GM10266 (cell line): ENCODE measurements around the gene SETD1B.
"Not testable (repeated sequence)": the region's sequence is repeated elsewhere in the genome, so short reads cannot be mapped to it uniquely, and the experiment has no call there.

Source experiments
- DNase-seq: peaks from one replicate; pipeline ENCODE4 v3.0.0; 2012; ENCODE audit errors: extremely low spot score
- TF ChIP-seq, protein P1 (sequence below): IDR thresholded peaks from 2 replicates; pipeline ENCODE4 v1.5.1; 2012; ENCODE audit warnings: mild to moderate bottlenecking, low read depth; ENCODE audit not compliant: control insufficient read depth, insufficient read depth; ENCODE audit errors: missing control alignments

SETD1B gene

DNA sequence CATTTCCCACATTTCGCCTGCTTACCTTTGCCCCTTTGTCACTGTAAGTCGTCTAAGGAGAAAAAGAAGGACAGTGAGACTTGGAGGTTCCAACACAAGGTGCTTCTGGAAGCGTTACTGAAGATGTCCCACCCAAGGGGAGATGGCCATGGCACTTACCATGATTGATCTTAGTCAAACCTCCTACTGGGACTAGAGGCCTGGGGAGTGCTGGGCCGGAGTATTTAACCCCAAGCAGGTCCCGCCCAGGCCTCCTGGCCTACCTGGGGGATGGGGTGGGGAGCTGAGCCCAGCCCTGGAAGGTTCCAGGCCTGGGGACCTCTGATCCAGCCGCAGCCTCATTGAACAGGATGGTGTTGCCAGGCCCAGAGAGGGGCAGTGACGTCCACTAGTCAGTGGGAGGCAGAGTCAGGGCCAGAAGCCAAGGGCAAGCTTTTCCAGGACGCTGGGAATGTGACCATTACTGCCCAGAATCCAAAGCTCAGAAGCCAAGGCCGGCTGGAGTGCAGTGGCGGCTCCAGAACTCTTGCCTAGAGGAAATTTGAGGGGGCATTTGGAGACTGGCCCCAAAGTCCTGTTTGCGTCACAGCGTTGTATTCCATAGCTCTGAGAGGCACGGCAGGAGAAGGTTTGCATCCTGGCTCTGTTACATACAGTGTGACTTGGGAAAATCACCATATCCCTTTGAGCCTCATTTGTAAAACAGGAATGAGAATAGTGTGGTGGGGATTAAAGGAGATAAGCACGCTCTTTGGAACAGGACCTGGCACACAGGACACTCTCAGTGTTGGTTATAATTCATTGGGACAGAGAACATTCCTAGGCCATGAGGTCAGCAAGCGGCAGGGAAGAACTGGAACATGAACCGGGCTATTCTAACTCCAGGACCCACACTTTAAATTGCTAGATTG, 55.1 kb downstream of the SETD1B start, which contains the start of gene HPD:
HPD (minus strand) TSS at position 198 of the 911 bp plus-strand sequence; CDS start at position 162, 36 bp downstream.
- TF ChIP-seq, protein P1, sequence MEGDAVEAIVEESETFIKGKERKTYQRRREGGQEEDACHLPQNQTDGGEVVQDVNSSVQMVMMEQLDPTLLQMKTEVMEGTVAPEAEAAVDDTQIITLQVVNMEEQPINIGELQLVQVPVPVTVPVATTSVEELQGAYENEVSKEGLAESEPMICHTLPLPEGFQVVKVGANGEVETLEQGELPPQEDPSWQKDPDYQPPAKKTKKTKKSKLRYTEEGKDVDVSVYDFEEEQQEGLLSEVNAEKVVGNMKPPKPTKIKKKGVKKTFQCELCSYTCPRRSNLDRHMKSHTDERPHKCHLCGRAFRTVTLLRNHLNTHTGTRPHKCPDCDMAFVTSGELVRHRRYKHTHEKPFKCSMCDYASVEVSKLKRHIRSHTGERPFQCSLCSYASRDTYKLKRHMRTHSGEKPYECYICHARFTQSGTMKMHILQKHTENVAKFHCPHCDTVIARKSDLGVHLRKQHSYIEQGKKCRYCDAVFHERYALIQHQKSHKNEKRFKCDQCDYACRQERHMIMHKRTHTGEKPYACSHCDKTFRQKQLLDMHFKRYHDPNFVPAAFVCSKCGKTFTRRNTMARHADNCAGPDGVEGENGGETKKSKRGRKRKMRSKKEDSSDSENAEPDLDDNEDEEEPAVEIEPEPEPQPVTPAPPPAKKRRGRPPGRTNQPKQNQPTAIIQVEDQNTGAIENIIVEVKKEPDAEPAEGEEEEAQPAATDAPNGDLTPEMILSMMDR = no peak
- DNase-seq = no peak

DNA sequence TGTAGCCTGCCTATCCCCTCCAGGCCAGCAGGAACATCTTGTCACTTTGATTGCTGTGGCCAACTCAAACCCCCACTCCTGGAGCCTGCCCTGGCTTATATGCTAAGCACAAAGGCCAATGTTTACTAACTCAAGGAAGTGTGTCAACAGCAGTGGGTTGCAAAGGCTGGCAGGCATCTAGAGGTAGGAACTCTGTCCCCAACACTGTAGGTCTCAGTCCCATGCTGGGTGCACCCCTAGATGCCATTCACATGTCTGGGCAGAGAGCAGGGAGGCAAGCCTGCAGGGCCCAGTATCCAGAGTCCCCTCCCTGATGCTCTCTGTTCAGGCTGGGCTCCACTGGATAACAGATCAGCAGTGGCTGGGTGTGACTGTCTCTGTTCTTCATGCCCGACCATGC, 56.4 kb downstream of the SETD1B start:
- DNase-seq = no peak
- TF ChIP-seq, protein P1 = no peak

DNA sequence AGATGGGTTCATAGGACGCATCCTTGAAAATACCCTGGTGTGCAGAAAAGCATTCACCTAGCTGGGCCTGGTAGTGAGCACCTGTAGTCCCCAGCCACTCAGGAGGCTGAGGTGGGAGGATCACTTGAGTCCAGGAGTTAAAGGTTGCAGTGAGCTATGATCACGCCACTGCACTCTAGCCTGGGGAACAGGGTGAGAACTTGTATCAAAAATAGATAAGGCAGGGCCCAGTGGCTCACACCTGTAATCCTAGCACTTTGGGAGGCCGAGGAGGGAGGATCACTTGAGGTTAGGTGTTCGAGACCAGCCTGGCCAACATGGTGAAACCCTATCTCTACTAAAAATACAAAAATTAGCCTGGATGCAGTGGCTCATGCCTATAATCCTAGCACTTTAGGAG, 56.9 kb downstream of the SETD1B start:
- not testable (repeated sequence) for DNase-seq

DNA sequence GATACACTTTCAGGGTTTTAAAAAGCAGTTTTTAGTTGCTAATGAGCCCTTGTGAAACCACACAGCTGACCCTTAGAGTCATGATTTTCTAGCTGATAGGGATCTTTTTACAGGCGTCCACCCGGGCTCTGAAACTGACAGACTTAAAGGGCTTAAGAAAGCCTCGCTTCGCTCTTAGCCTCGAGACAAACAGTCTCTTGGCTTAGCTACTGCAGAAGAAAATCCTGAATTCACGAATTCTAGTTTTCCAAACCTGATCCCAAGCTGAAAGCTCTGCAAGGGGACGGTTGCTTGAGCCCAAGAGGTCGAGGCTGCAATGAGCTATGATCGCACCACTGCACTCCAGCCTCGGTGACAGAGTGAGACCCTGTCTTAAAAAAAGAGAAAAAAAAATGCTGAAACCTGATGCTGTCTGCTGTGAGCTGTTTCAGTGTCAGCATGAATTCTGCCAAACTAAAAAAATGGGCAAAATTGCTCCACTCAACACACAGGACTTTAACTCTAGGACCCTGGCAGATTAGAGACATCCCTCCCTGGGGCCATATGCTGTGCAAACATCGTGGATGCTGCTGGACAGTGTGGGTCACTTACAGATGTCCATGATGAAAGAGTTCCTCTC, 57.9 kb downstream of the SETD1B start:
- no peak for DNase-seq
- TF ChIP-seq, protein P1 = no peak

DNA sequence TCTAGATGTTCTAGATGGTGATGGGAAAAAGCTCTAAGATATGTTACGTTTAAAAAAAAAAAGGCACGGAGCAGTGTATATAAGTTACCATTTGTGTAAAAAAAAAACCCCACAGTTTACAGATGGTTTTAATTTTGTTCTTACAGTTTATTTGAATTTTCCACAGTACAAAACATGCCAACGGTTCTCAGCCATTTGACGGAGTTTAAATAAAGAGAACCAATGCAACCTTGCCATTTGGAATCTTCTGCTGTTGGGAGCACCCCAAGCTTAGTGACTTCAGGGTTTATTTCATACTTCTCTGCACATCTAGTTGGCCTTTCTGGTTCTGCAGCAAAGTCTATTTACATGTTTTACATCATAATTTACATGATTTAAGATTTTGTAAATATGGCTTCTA, 62.5 kb downstream of the SETD1B start:
- no peak for DNase-seq
- TF ChIP-seq, protein P1 = no peak

DNA sequence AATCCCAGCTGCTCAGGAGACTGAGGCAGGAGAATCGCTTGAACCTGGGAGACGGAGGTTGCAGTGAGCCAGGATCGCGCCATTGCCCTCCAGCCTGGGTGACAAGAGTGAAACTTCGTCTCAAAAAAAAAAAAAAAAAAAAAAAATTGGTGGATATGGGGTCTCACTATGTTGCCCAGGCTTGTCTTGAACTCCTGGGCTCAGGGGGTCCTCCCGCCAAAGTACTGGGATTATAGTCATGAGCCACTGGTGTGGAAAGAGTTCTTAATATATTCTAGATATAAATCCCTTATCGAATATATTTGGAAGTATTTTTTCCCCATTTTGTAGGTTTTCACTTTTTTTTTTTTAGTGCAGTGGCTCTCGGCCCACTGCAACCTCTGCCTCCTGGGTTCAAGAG, 65.4 kb downstream of the SETD1B start:
- not testable (repeated sequence) for DNase-seq

DNA sequence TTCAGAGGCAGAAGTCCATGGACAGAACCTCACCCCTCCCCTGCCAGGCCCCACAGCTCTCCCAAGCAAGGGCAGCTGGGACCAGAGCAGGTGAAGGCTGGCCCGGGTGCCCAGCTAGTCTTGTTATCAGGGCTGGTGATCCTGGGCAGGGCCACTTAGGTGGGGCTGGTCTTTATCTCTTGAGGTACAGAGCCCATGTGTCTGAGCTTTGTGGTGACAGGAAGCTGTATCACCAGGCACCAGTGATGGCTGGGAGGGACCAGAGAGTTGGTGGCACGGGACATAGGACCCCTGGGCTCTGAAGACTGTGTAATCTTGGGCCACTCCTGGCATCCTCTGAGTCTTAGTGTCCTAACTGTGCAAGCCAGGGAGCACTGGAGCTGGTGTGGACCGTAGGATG, 67.7 kb downstream of the SETD1B start:
- TF ChIP-seq, protein P1 = no peak
- DNase-seq = no peak

DNA sequence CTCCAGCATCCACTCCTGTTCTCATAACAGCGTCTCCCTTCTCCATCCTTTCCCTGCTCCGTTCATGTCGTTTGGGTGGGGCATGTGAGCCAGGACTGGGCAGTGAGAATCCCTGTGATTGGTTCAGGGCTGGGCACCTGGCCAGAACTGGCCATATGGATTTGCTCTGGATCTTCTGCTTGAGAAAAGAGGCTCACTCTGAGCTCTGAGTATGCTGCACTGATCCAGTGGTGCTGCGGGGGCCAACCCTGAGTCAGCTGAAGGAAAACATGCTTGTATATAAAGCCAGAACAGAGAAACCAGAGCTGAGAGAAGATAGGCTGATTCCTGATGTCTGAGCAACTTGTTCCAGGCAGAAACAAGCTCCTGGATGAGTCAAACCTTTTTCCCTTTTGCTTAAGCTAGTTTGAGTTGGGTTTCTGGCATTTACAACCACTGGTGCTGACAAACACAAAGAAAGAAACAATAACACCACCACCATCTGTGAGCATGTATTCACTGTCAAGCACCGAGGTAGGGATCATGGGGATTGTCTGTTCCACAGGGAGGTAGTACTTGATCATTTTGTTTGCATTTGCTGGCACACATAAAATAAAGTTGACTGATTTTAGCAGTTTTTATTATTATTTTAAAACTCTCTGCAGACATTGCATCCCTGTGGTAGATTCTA, 68.9 kb downstream of the SETD1B start:
- no peak for DNase-seq

More for the DNA sequence above, 68.9 kb downstream of the SETD1B start:
- TF ChIP-seq, protein P1 = no peak
